DND-41 (cell line): ENCODE results near the gene GRM4.

ENCODE experiments used
- ATAC-seq: fragments of 200-7000 bp; cut with Tn5 transposase; 3 replicates; pipeline ENCODE4 v1.9.1; 2021; ENCODE audit warnings: low read depth; ENCODE audit not compliant: insufficient read depth
- DNase-seq: peaks from one replicate; pipeline ENCODE4 v3.0.0-alpha.2; 2020
- H2AFZ ChIP-seq: 2 replicates; pipeline ENCODE4 v1.6.0; 2012; ENCODE audit warnings: low read depth, low read length
- H3K27ac ChIP-seq: 2 replicates; pipeline ENCODE4 v1.5.1; 2012; ENCODE audit warnings: low read length, inconsistent platforms
- H3K27me3 ChIP-seq: fragments of 200-600 bp; sonication (generic); 2 replicates; pipeline ENCODE4 v1.6.0; 2012; ENCODE audit warnings: low read length, mild to moderate bottlenecking, inconsistent platforms; ENCODE audit not compliant: insufficient read depth, poor library complexity
- H3K36me3 ChIP-seq: 2 replicates; pipeline ENCODE4 v1.5.1; 2012; ENCODE audit warnings: low read length, inconsistent platforms; ENCODE audit not compliant: insufficient read depth
- H3K4me1 ChIP-seq: 2 replicates; pipeline ENCODE4 v1.5.1; 2012; ENCODE audit warnings: mild to moderate bottlenecking, low read length; ENCODE audit not compliant: insufficient read depth
- H3K4me2 ChIP-seq: 2 replicates; pipeline ENCODE4 v1.6.0; 2012; ENCODE audit warnings: mild to moderate bottlenecking, moderate library complexity, low read length, inconsistent platforms; ENCODE audit not compliant: insufficient read depth
- H3K4me3 ChIP-seq, 2 experiments: fragments of 200-600 bp in 1 of 2; shearing (Covaris generic) in 1 of 2; 2 replicates each; pipeline ENCODE4 v1.5.1; 2012 to 2016; ENCODE audit warnings: inconsistent platforms in 2 of 2, low read length in 2 of 2, mild to moderate bottlenecking in 2 of 2, low read depth in 1 of 2, moderate library complexity in 1 of 2
- H3K79me2 ChIP-seq: 2 replicates; pipeline ENCODE4 v1.6.0; 2012; ENCODE audit warnings: low read length, inconsistent platforms; ENCODE audit not compliant: insufficient read depth
- H3K9ac ChIP-seq: 2 replicates; pipeline ENCODE4 v1.6.0; 2012; ENCODE audit warnings: low read depth, mild to moderate bottlenecking, inconsistent platforms, low read length, moderate library complexity
- H3K9me3 ChIP-seq: 2 replicates; pipeline ENCODE4 v1.5.1; 2012; ENCODE audit warnings: low read length, moderate library complexity, mild to moderate bottlenecking, inconsistent platforms; ENCODE audit not compliant: insufficient read depth, severe bottlenecking
- H4K20me1 ChIP-seq: 2 replicates; pipeline ENCODE4 v1.6.0; 2012; ENCODE audit warnings: low read length; ENCODE audit not compliant: insufficient read depth
- CTCF ChIP-seq: IDR thresholded peaks from 2 replicates; pipeline ENCODE4 v1.5.1; 2012; ENCODE audit warnings: borderline replicate concordance, low read length, moderate library complexity, mild to moderate bottlenecking; ENCODE audit not compliant: poor library complexity, severe bottlenecking; ENCODE audit errors: extremely low read depth
- EZH2 ChIP-seq: IDR thresholded peaks from 3 replicates; pipeline ENCODE4 v1.6.1; 2012; ENCODE audit warnings: borderline replicate concordance, low read depth, mild to moderate bottlenecking, moderate library complexity, low read length, inconsistent platforms; ENCODE audit not compliant: severe bottlenecking

Gene GRM4

GRCh38 chr6:34022250-34022872, 123.5 kb downstream of the GRM4 start:
- Histone ChIP-seq H3K27me3 (no peaks in the 10 kb centered on the region), H3K9ac (no peak overlapping the region), H3K4me2 (no peak overlapping the region), H3K79me2 (no peaks in the 10 kb centered on the region), H3K4me1 (no peaks in the 10 kb centered on the region), H3K4me3 (no peak overlapping the region), H3K36me3 (no peaks in the 10 kb centered on the region), H3K9me3 (no peaks in the 10 kb centered on the region), H2AFZ (no peak overlapping the region), H3K27ac (no peak overlapping the region), H4K20me1 (0 out of 2 replicates have a peak, but pooled peaks cover 4% of the 10 kb centered on the region)
- no peak for ATAC-seq
- no peak for DNase-seq
- TF ChIP-seq EZH2 (no peak), CTCF (no peak)

GRCh38 chr6:34021554-34022190, 124.2 kb downstream of the GRM4 start:
- Histone ChIP-seq H3K27ac (no peak overlapping the region), H3K9ac (no peak overlapping the region), H3K9me3 (no peaks in the 10 kb centered on the region), H4K20me1 (no peaks in the 10 kb centered on the region), H3K36me3 (no peaks in the 10 kb centered on the region), H3K79me2 (no peaks in the 10 kb centered on the region), H2AFZ (no peak overlapping the region), H3K4me3 (no peak overlapping the region), H3K27me3 (no peaks in the 10 kb centered on the region), H3K4me2 (no peak overlapping the region), H3K4me1 (no peaks in the 10 kb centered on the region)
- DNase-seq (no peak), ATAC-seq (no peak)
- TF ChIP-seq EZH2: no peak
- no peak for TF ChIP-seq CTCF

- H3K9ac ChIP-seq: no peak overlapping the region
Measured at GRCh38 chr6:34020807-34021553, 124.9 kb downstream of the GRM4 start.

More at GRCh38 chr6:34020807-34021553, 124.9 kb downstream of the GRM4 start:
- no peak for ATAC-seq
- TF ChIP-seq CTCF (no peak), EZH2 (no peak)
- Histone ChIP-seq H3K4me1 (no peaks in the 10 kb centered on the region), H3K9me3 (no peaks in the 10 kb centered on the region), H3K79me2 (no peaks in the 10 kb centered on the region), H3K27ac (no peak overlapping the region), H4K20me1 (no peaks in the 10 kb centered on the region), H3K27me3 (no peaks in the 10 kb centered on the region), H3K4me3 (no peak overlapping the region), H3K36me3 (no peaks in the 10 kb centered on the region), H3K4me2 (no peak overlapping the region), H2AFZ (no peak overlapping the region)
- DNase-seq: no peak
